K562 (cell line): ENCODE measurements around the gene GAPVD1. TPM values are rescaled to one million over a fixed set of nuclear protein-coding genes. Genes with fewer than 3 reads are reported as not detected.

Source experiments
- ATAC-seq: fragments of 200-7000 bp; cut with Tn5 transposase; 3 replicates; pipeline ENCODE4 v1.9.1; 2020; ENCODE audit warnings: moderate library complexity
- BruUV-seq: library from RNA; stranded (reverse); fragments of 400-500 nt; replicated peaks from 2 replicates; lab custom pipeline; 2021; lab: Mats Ljungman, UMichigan
- CTCF ChIA-PET: fragments of 300-600 bp; formaldehyde crosslinking; extraction: SDS; loops from one replicate; lab custom pipeline; 2021; ENCODE audit warnings: low intra/inter-chr PET ratio; lab: Yijun Ruan, JAX
- POLR2A ChIA-PET: fragments of 300-600, 350-650 bp; sonication (Branson Sonifier 250); formaldehyde crosslinking; extraction: SDS; loops from one replicate; lab custom pipeline; 2021; ENCODE audit warnings: antibody characterized with exemption, inconsistent platforms; lab: Yijun Ruan, JAX
- DNase-seq, 4 experiments: peaks; one replicate each; pipeline versions ENCODE4 v3.0.0 to v3.0.0-alpha.2; 2011 to 2018; ENCODE audit warnings: low spot score in 3 of 4, mixed read lengths in 3 of 4; ENCODE audit errors: extremely low read depth in 1 of 4
- FAIRE-seq: peaks from 2 replicates; lab custom pipeline; 2011; peaks lifted over from hg19 to GRCh38; lab: Jason Lieb, UNC
- H2AFZ ChIP-seq: 2 replicates; pipeline ENCODE4 v1.6.0; 2011; ENCODE audit warnings: low read depth, low read length, control low read depth, inconsistent platforms
- H3K27ac ChIP-seq: fragments of 200-600 bp; 3 replicates; pipeline ENCODE4 v1.8.0; 2011; ENCODE audit warnings: low read depth, mild to moderate bottlenecking, control low read depth, inconsistent platforms, low read length, moderate library complexity, mixed read lengths; ENCODE audit errors: extremely low read depth
- H3K27me3 ChIP-seq, 2 experiments: fragments of 300-600 bp in 1 of 2; 2 replicates in 1 of 2; 3 replicates in 1 of 2; pipeline versions ENCODE4 v1.6.0 to v1.8.0; 2011; ENCODE audit warnings: inconsistent platforms in 2 of 2, low read length in 2 of 2, mild to moderate bottlenecking in 1 of 2, mixed read lengths in 1 of 2, moderate library complexity in 1 of 2; ENCODE audit not compliant: control insufficient read depth in 2 of 2, insufficient read depth in 2 of 2
- H3K36me3 ChIP-seq: fragments of 300-600 bp; 3 replicates; pipeline ENCODE4 v1.8.0; 2011; ENCODE audit warnings: mild to moderate bottlenecking, low read length, inconsistent platforms; ENCODE audit not compliant: control insufficient read depth, insufficient read depth
- H3K4me1 ChIP-seq, 2 experiments: fragments of 200-600 bp in 1 of 2; replicated peaks in 1 of 2; 2 replicates in 1 of 2; 3 replicates in 1 of 2; pipeline versions ENCODE4 v1.5.1 to v1.8.0; 2011; ENCODE audit warnings: inconsistent platforms in 2 of 2, low read length in 2 of 2, mild to moderate bottlenecking in 1 of 2, mixed read lengths in 1 of 2, moderate library complexity in 1 of 2; ENCODE audit not compliant: control insufficient read depth in 2 of 2, insufficient read depth in 2 of 2
- H3K4me2 ChIP-seq: 2 replicates; pipeline ENCODE4 v1.6.1; 2011; ENCODE audit warnings: low read length, control low read depth, inconsistent platforms, mixed read lengths; ENCODE audit not compliant: insufficient read depth
- H3K4me3 ChIP-seq: fragments of 200-600 bp; sonication (generic), shearing (Covaris generic); 2 replicates; pipeline ENCODE4 v1.5.1; 2016; ENCODE audit warnings: control low read depth, inconsistent platforms
- H3K79me2 ChIP-seq: fragments of 200-600 bp; 3 replicates; pipeline ENCODE4 v1.8.0; 2011; ENCODE audit warnings: low read length, inconsistent platforms; ENCODE audit not compliant: control insufficient read depth, insufficient read depth
- H3K9ac ChIP-seq, 2 experiments: 2 replicates each; pipeline versions ENCODE4 v1.6.0 to v1.6.1; 2011; ENCODE audit warnings: low read depth in 2 of 2, low read length in 2 of 2, control low read depth in 1 of 2, inconsistent platforms in 1 of 2, mild to moderate bottlenecking in 1 of 2, mixed read lengths in 1 of 2; ENCODE audit not compliant: insufficient read depth in 1 of 2
- H3K9me1 ChIP-seq: one replicate; pipeline ENCODE4 v1.6.0; 2011; ENCODE audit warnings: inconsistent platforms, mild to moderate bottlenecking, low read length, moderate library complexity; ENCODE audit not compliant: control insufficient read depth, insufficient read depth
- H3K9me3 ChIP-seq: replicated peaks from 2 replicates; pipeline ENCODE4 v1.5.1; 2011; ENCODE audit warnings: low read depth, low read length, inconsistent platforms; ENCODE audit not compliant: control insufficient read depth, insufficient read depth
- H4K20me1 ChIP-seq: replicated peaks from 2 replicates; pipeline ENCODE4 v1.6.1; 2011; ENCODE audit warnings: low read length, inconsistent platforms, mixed read lengths; ENCODE audit not compliant: control insufficient read depth, insufficient read depth
- DDX20 ChIP-seq: fragments of 450-650 bp; IDR thresholded peaks from 2 replicates; pipeline ENCODE4 v1.6.1; 2016; ENCODE audit warnings: missing genetic modification characterization, low read depth, mild to moderate bottlenecking, missing compliant biosample characterization, moderate library complexity
- HNRNPL ChIP-seq: fragments of 200-400 bp; formaldehyde crosslinking; IDR thresholded peaks from 2 replicates; pipeline ENCODE4 v1.6.1; 2017; ENCODE audit warnings: low read depth, mild to moderate bottlenecking, low read length
- KDM1A ChIP-seq, 2 experiments: fragments of 450-650 bp; IDR thresholded peaks; 2 replicates each; pipeline ENCODE4 v1.6.1; 2016; ENCODE audit warnings: mild to moderate bottlenecking in 2 of 2
- MAZ ChIP-seq, 2 experiments: fragments of 450-650 bp in 1 of 2; sonication (generic) in 1 of 2; formaldehyde crosslinking; IDR thresholded peaks in 1 of 2; conservative IDR thresholded peaks in 1 of 2; 2 replicates each; pipeline versions ENCODE4 v1.4.0 to v1.5.0; 2020; ENCODE audit warnings: mild to moderate bottlenecking in 1 of 2, missing genetic modification reagents in 1 of 2
- MGA ChIP-seq: fragments of 450-650 bp; IDR thresholded peaks from 2 replicates; pipeline ENCODE4 v1.6.1; 2016; ENCODE audit warnings: mild to moderate bottlenecking, moderate library complexity
- PRPF4 ChIP-seq: fragments of 200-400 bp; formaldehyde crosslinking; IDR thresholded peaks from one replicate; pipeline ENCODE4 v1.6.1; 2017; ENCODE audit warnings: low read length, low read depth, mild to moderate bottlenecking; ENCODE audit not compliant: insufficient read depth, poor library complexity, severe bottlenecking
- SIX5 ChIP-seq, 2 experiments: IDR thresholded peaks; 2 replicates each; pipeline ENCODE4 v1.6.1; 2011; ENCODE audit warnings: low read length in 2 of 2, borderline replicate concordance in 1 of 2, low read depth in 1 of 2, mild to moderate bottlenecking in 1 of 2, moderate library complexity in 1 of 2; ENCODE audit not compliant: insufficient read depth in 1 of 2
- XRCC4 ChIP-seq: IDR thresholded peaks from one replicate; pipeline ENCODE4 v1.6.1; 2011; ENCODE audit not compliant: insufficient read depth, insufficient read length; ENCODE audit errors: extremely low read depth
- WGBS: fragments of 100-300 bp; shearing (Covaris generic); methylation state at CpG from one replicate; pipeline ENCODE4 v1.1.6; 2016; ENCODE audit warnings: low coverage, mixed read lengths; ENCODE audit not compliant: insufficient coverage; ENCODE audit errors: missing lambda C conversion rate; 5-methylcytosine and 5-hydroxymethylcytosine counted together
- in situ Hi-C: fragments of 300-500 bp; cut with MboI; formaldehyde crosslinking; loops from 4 replicates; pipeline ENCODE4 v1.15.0; 2018; ENCODE audit warnings: inconsistent platforms, mixed read lengths
- intact Hi-C: fragments of 100-400 bp; cut with micrococcal nuclease; formaldehyde crosslinking; loops from 2 replicates; pipeline ENCODE4 v1.14.2; 2022
- polyA plus RNA-seq, 8 experiments: library from polyadenylated mRNA; depleted of rRNA in 4 of 8; stranded (reverse) in 5 of 8; unstranded in 3 of 8; fragments of >200 nt; fragmentation: Nextera tagmentation in 2 of 8; fragmentation: Illumina TruSeq in 1 of 8; extraction: Ambion mirVana in 2 of 8; extraction: Trizol in 1 of 8; gene quantifications; 2 replicates each; pipeline versions ENCODE4 v1.2.1 to v1.2.3, GENCODE V29; 2011 to 2014; ENCODE audit warnings: inconsistent platforms in 1 of 8, missing spikeins in 1 of 8
- total RNA-seq, 7 experiments: library from RNA; depleted of rRNA in 6 of 7; stranded (reverse); fragments of >200 nt in 6 of 7; fragmentation: Illumina TruSeq in 2 of 7; extraction: Trizol in 2 of 7; gene quantifications; 2 replicates each; pipeline versions ENCODE4 v1.2.1 to v1.2.3, GENCODE V29; 2011 to 2021; ENCODE audit warnings: low replicate concordance in 1 of 7

Gene GAPVD1
- total and polyA plus RNA-seq, 9 of the 15 experiments (the other 6 are each of a cell fraction or from before 2014, with no cell fraction given): 9.5 to 66.1 (median 45.5) TPM

DNA sequence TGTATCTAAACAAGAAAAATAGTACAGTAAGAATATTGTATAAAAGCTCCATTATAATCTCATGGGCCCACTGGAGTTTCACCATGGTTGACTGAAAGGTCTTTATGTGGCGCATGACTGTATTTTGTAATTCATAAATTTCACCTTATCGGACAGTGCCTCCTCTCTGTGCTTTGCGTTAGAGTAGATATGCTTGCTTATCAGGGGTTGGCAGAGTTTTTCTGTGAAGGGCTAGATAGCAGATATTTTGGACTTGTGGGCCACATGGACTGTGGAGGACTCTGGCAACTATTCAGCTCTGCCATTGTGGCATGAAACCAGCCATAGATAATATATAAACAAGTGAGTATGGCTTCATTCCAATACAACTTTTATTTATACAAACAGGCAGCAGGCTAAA, 23.2 kb downstream of the GAPVD1 start:
- ChIA-PET POLR2A (interaction anchor here (0.6 to 3.1 kb wide), 13 partner anchors 9 to 51 kb away, joined by 3 to 24 read pairs (median 5); partner anchors contain the start of gene HSPA5), CTCF (no interaction called here)
- WGBS: 0% methylated on average over 3 of the region's 3 CpGs
- H3K27me3 ChIP-seq: no peaks in the 10 kb centered on the region
- FAIRE-seq (peak; percentile 98), ATAC-seq (peak; percentile 86), DNase-seq (peak; percentile 75 to 95 (median 80))
- intact Hi-C loops: loop anchor here (1.0 kb wide), 1 partner anchor 42 kb away; no protein-coding TSS in a partner anchor
- in situ Hi-C loops: no loop called here
- H3K4me1 ChIP-seq: peaks cover 25 to 41% of the 10 kb centered on the region in 2 experiments
- H3K27ac ChIP-seq: peak overlapping the region; percentile 81
- H4K20me1 ChIP-seq: no peaks in the 10 kb centered on the region
- no peak overlapping the region for H3K4me3 ChIP-seq
- peak overlapping the region in 1 of 2 experiments; percentile 38; a peak in 1 of 4 replicates for H3K9ac ChIP-seq
- H3K4me2 ChIP-seq: peak overlapping the region; percentile 28; the same call in 1 of the 2 replicates
- no peaks in the 10 kb centered on the region for H3K9me1 ChIP-seq
- H2AFZ ChIP-seq: no peak overlapping the region
- H3K36me3 ChIP-seq: peaks cover 17% of the 10 kb centered on the region
- peaks cover 85% of the 10 kb centered on the region for H3K79me2 ChIP-seq
- H3K9me3 ChIP-seq: no peaks in the 10 kb centered on the region
- no TSS peak for BruUV-seq
- no peak for TF ChIP-seq PRPF4
- peak; percentile 53; the same call in 1 of the 2 replicates for TF ChIP-seq MGA
- TF ChIP-seq XRCC4: no peak
- TF ChIP-seq DDX20: peak; percentile 79; the same call in 1 of the 2 replicates
- TF ChIP-seq SIX5 (IDR thresholded peaks at IDR 0.05; ENCODE audit: borderline replicate concordance in 1 of 2, insufficient read depth in 1 of 2, low read depth in 1 of 2, low read length in 2 of 2): no peak
- peak; percentile 51; the same call in 1 of the 2 replicates for TF ChIP-seq HNRNPL
- TF ChIP-seq KDM1A (IDR thresholded peaks at IDR 0.05): peak; percentile 93 to 94
- peak; percentile 11 to 82; a peak in 3 of 4 replicates for TF ChIP-seq MAZ (CRISPR knock-in tag; conservative IDR thresholded peaks at IDR 0.05 in 1 of 2, IDR thresholded peaks at IDR 0.05 in 1 of 2)
